Measurements from ENCODE around the gene LTC4S.

LTC4S gene

GRCh38 chr5:179777909-179778308 is 15.9 kb upstream of the LTC4S start:
- no peak for DNase-seq (ENCODE audit: extremely low read depth, low read depth)
- H3K4me3 ChIP-seq (replicated peaks; ENCODE audit: low read depth, low read length) = no peak overlapping the region
- TF ChIP-seq CTCF (IDR thresholded peaks at IDR 0.05; ENCODE audit: low read depth, low read length, missing control alignments) = no peak

GRCh38 chr5:179778591-179778990 is 15.2 kb upstream of the LTC4S start:
- H3K4me3 ChIP-seq (replicated peaks; ENCODE audit: low read depth, low read length) = no peak overlapping the region
- no peak for TF ChIP-seq CTCF (IDR thresholded peaks at IDR 0.05; ENCODE audit: low read depth, low read length, missing control alignments)

GRCh38 chr5:179779826-179780225 is 14.0 kb upstream of the LTC4S start:
- TF ChIP-seq CTCF (IDR thresholded peaks at IDR 0.05; ENCODE audit: low read depth, low read length, missing control alignments) = no peak
- H3K4me3 ChIP-seq (replicated peaks; ENCODE audit: low read depth, low read length) = no peak overlapping the region
- no peak for DNase-seq (ENCODE audit: extremely low read depth, low read depth)

More at GRCh38 chr5:179778591-179778990, 15.2 kb upstream of the LTC4S start:
- DNase-seq (ENCODE audit: extremely low read depth, low read depth) = no peak

GRCh38 chr5:179780362-179780761 is 13.4 kb upstream of the LTC4S start:
- no peak for TF ChIP-seq CTCF (IDR thresholded peaks at IDR 0.05; ENCODE audit: low read depth, low read length, missing control alignments)
- H3K4me3 ChIP-seq (replicated peaks; ENCODE audit: low read depth, low read length) = no peak overlapping the region
- DNase-seq (ENCODE audit: extremely low read depth, low read depth) = no peak

GRCh38 chr5:179781846-179782245 is 11.9 kb upstream of the LTC4S start:
- H3K4me3 ChIP-seq (replicated peaks; ENCODE audit: low read depth, low read length) = no peak overlapping the region
- TF ChIP-seq CTCF (IDR thresholded peaks at IDR 0.05; ENCODE audit: low read depth, low read length, missing control alignments) = no peak
- no peak for DNase-seq (ENCODE audit: extremely low read depth, low read depth)

GRCh38 chr5:179783128-179783527 is 10.7 kb upstream of the LTC4S start:
- no peak for DNase-seq (ENCODE audit: extremely low read depth, low read depth)
- no peak overlapping the region for H3K4me3 ChIP-seq (replicated peaks; ENCODE audit: low read depth, low read length)
- TF ChIP-seq CTCF (IDR thresholded peaks at IDR 0.05; ENCODE audit: low read depth, low read length, missing control alignments) = no peak

- H3K4me3 ChIP-seq (replicated peaks; ENCODE audit: low read depth, low read length) = no peak overlapping the region
- no peak for TF ChIP-seq CTCF (IDR thresholded peaks at IDR 0.05; ENCODE audit: low read depth, low read length, missing control alignments)
- DNase-seq (ENCODE audit: extremely low read depth, low read depth) = no peak
Observed at GRCh38 chr5:179786861-179787260, 6.9 kb upstream of the LTC4S start.
